Neural progenitor cell (in vitro differentiated cells): Measurements from ENCODE around the gene ADSS1.

Experiments
- EZH2 ChIP-seq: fragments of 200-600 bp; sonication (generic); IDR thresholded peaks from 2 replicates; pipeline ENCODE4 v1.6.1; 2017; ENCODE audit warnings: antibody characterized with exemption, mild to moderate bottlenecking, moderate library complexity
- EZH2phosphoT487 ChIP-seq: fragments of 200-600 bp; sonication (generic); IDR thresholded peaks from 2 replicates; pipeline ENCODE4 v1.6.1; 2017; ENCODE audit warnings: antibody characterized with exemption
- TF ChIP-seq, protein P1 (sequence below): fragments of 200-600 bp; sonication (generic); IDR thresholded peaks from 2 replicates; pipeline ENCODE4 v1.5.1; 2017; ENCODE audit warnings: antibody characterized with exemption, mild to moderate bottlenecking

DNA sequence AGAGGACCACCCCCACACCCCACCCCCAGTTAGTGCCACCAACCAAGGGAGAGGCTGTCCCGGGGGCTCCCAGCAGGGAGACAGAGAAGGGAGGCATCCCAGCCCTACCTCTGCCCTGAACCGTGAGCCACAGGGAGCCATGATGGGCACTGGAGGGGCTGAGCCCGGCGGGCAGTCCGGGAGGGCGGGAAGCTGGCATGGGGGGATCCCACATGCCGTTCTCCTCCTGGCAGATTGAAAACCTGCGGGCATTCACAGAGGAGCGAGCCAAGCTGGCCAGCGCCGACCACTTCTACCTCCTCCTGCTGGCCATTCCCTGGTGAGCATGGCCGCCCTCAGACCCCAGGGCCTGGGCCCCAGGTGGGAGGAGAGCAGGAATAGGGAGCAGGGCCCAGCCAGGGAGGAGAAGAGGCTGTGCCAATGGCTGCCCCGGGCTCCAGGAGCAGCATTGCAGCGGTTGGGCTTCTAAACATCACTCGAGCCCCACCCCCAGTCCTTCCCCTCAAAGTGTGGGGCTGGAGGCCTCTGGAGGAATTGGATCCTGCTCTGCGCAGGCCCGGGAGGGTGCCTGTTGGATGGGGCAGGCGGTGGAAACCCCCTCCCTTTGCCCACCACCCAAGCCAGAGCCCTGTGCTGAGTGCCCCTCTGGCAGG lies 14.5 kb upstream of the ADSS1 start:
- TF ChIP-seq, protein P1, sequence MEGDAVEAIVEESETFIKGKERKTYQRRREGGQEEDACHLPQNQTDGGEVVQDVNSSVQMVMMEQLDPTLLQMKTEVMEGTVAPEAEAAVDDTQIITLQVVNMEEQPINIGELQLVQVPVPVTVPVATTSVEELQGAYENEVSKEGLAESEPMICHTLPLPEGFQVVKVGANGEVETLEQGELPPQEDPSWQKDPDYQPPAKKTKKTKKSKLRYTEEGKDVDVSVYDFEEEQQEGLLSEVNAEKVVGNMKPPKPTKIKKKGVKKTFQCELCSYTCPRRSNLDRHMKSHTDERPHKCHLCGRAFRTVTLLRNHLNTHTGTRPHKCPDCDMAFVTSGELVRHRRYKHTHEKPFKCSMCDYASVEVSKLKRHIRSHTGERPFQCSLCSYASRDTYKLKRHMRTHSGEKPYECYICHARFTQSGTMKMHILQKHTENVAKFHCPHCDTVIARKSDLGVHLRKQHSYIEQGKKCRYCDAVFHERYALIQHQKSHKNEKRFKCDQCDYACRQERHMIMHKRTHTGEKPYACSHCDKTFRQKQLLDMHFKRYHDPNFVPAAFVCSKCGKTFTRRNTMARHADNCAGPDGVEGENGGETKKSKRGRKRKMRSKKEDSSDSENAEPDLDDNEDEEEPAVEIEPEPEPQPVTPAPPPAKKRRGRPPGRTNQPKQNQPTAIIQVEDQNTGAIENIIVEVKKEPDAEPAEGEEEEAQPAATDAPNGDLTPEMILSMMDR = no peak
- TF ChIP-seq EZH2phosphoT487 (no peak), EZH2 (no peak)
